Skeletal muscle tissue (tissue), 4 donors: ENCODE results near the gene INPP4B. TPM values are rescaled to one million over a fixed set of nuclear protein-coding genes. Genes with fewer than 3 reads are reported as not detected.

Experiments
- H3K27ac ChIP-seq: one replicate; pipeline ENCODE4 v1.7.0; 2013; ENCODE audit warnings: mild to moderate bottlenecking, low read depth, low read length, inconsistent platforms
- H3K27me3 ChIP-seq, 3 donors: one replicate each; pipeline ENCODE4 v1.7.0; 2013; ENCODE audit warnings: low read length in 3 of 3; ENCODE audit not compliant: control insufficient read depth in 3 of 3, insufficient read depth in 3 of 3
- H3K36me3 ChIP-seq, 3 donors: one replicate each; pipeline ENCODE4 v1.7.0; 2013; ENCODE audit warnings: low read length in 3 of 3; ENCODE audit not compliant: control insufficient read depth in 3 of 3, insufficient read depth in 3 of 3
- H3K4me1 ChIP-seq, 3 donors: one replicate each; pipeline ENCODE4 v1.7.0; 2013; ENCODE audit warnings: low read length in 3 of 3, mild to moderate bottlenecking in 3 of 3; ENCODE audit not compliant: control insufficient read depth in 3 of 3, insufficient read depth in 3 of 3
- H3K4me3 ChIP-seq, 3 donors: one replicate each; pipeline ENCODE4 v1.7.0; 2013; ENCODE audit warnings: low read length in 3 of 3
- H3K9ac ChIP-seq, 3 donors: one replicate each; pipeline ENCODE4 v1.7.0; 2013; ENCODE audit warnings: low read length in 3 of 3, mild to moderate bottlenecking in 3 of 3, moderate library complexity in 2 of 3, low read depth in 1 of 3
- H3K9me3 ChIP-seq, 3 donors: one replicate each; pipeline ENCODE4 v1.7.0; 2013; ENCODE audit warnings: low read length in 3 of 3; ENCODE audit not compliant: control insufficient read depth in 3 of 3
- total RNA-seq: library from RNA; depleted of rRNA; stranded (reverse); fragments of >200 nt; gene quantifications from one replicate; pipeline ENCODE4 v1.2.3, GENCODE V29; 2014
- donor health status: Osteomylitis.

The INPP4B gene
- total RNA-seq, 1 donor from 2014 or later = 52.7 TPM

GRCh38 chr4:142762280-142762679 lies 83.8 kb downstream of the INPP4B start:
- Histone ChIP-seq H3K36me3 (no peaks in the 10 kb centered on the region), H3K4me3 (no peak overlapping the region), H3K4me1 (no peaks in the 10 kb centered on the region), H3K27ac (no peak overlapping the region), H3K9ac (no peak overlapping the region), H3K9me3 (no peaks in the 10 kb centered on the region), H3K27me3 (no peaks in the 10 kb centered on the region)

GRCh38 chr4:142752202-142752786 lies 93.8 kb downstream of the INPP4B start:
- no peaks in the 10 kb centered on the region for H3K36me3 ChIP-seq

GRCh38 chr4:142743121-142743825 lies 102.8 kb downstream of the INPP4B start:
- Histone ChIP-seq H3K9me3 (peaks cover 0 to 7% (median 4%) of the 10 kb centered on the region in 3 donors), H3K4me1 (no peaks in the 10 kb centered on the region)

More at GRCh38 chr4:142752202-142752786, 93.8 kb downstream of the INPP4B start:
- no peak overlapping the region for H3K27ac ChIP-seq
- no peaks in the 10 kb centered on the region for H3K27me3 ChIP-seq
- no peaks in the 10 kb centered on the region for H3K4me1 ChIP-seq
- H3K9ac ChIP-seq = no peak overlapping the region
- H3K9me3 ChIP-seq = no peaks in the 10 kb centered on the region
- H3K4me3 ChIP-seq = no peak overlapping the region

GRCh38 chr4:142741995-142742394 lies 104.1 kb downstream of the INPP4B start:
- H3K27me3 ChIP-seq = no peaks in the 10 kb centered on the region
- no peaks in the 10 kb centered on the region for H3K36me3 ChIP-seq
- no peaks in the 10 kb centered on the region for H3K4me1 ChIP-seq
- H3K9ac ChIP-seq = no peak overlapping the region
- H3K4me3 ChIP-seq = no peak overlapping the region
- peaks cover 0 to 7% (median 4%) of the 10 kb centered on the region in 3 donors for H3K9me3 ChIP-seq
- H3K27ac ChIP-seq = no peak overlapping the region

More at GRCh38 chr4:142743121-142743825, 102.8 kb downstream of the INPP4B start:
- no peak overlapping the region for H3K9ac ChIP-seq
- H3K27me3 ChIP-seq = no peaks in the 10 kb centered on the region
- no peaks in the 10 kb centered on the region for H3K36me3 ChIP-seq
- no peak overlapping the region for H3K4me3 ChIP-seq
- H3K27ac ChIP-seq = no peak overlapping the region

DNA sequence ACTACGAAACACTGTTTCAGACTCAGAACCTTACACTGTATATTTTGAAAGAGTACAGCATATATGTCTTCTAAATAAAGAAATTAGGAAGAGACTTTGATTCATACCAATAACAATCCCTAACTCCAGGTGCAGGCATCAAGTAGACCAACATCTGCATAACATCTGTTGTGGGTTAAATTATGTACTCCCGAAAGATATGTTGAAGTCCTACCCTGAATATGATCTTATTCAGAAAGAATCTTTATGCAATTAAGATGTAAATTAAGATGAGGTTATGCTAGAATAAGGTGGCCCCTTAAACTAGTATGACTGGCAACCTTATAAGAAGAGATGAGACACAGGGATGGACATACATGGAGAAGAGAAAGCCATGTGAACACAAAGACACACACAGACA lies 117.9 kb downstream of the INPP4B start:
- no peaks in the 10 kb centered on the region for H3K9me3 ChIP-seq
- H3K4me1 ChIP-seq = no peaks in the 10 kb centered on the region
- H3K36me3 ChIP-seq = no peaks in the 10 kb centered on the region
- no peak overlapping the region for H3K4me3 ChIP-seq
- no peak overlapping the region for H3K9ac ChIP-seq
- H3K27ac ChIP-seq = no peak overlapping the region
- no peaks in the 10 kb centered on the region for H3K27me3 ChIP-seq

DNA sequence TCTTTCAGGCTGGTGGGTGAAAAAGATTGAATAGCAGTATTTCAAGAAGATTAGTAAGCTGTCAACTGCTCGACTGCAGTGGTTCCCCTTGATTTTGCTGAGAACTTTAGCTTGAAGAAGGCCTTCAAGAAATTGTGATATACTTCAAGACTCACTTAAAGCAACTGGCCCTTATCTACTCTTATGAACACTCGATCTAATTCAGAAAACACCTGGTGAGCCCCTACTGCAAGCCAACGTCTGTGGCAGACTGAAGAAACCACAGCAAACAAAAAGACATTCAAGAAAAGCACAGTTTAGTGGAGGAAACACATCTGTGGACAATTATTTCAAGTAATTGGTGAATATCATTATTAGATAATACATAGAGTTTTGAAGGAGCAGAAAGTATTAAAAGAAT lies 119.0 kb downstream of the INPP4B start:
- H3K27ac ChIP-seq = no peak overlapping the region
- H3K9ac ChIP-seq = no peak overlapping the region
- no peak overlapping the region for H3K4me3 ChIP-seq
- no peaks in the 10 kb centered on the region for H3K36me3 ChIP-seq
- no peaks in the 10 kb centered on the region for H3K27me3 ChIP-seq
- H3K9me3 ChIP-seq = no peaks in the 10 kb centered on the region
- no peaks in the 10 kb centered on the region for H3K4me1 ChIP-seq

DNA sequence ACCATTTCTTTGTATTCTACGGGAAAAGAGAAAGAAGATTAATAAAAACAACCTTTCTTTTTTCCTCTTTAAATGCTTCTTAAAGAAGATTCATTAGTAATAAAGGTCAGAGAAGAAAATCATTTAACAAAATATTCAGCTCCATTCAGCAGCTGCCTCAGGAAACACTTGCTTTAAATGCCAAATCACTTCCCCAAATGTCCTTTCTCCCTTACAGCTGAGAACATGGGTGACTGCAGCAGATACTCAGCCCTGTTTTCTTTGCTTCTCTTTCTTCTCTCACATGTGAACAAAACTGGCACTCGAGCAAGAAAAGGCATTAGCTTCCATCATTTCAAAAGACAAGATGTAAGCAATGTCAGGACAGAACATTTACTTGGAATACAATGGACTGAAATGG lies 120.2 kb downstream of the INPP4B start:
- no peaks in the 10 kb centered on the region for H3K27me3 ChIP-seq
- no peaks in the 10 kb centered on the region for H3K9me3 ChIP-seq
- H3K4me3 ChIP-seq = no peak overlapping the region
- no peaks in the 10 kb centered on the region for H3K4me1 ChIP-seq
- no peaks in the 10 kb centered on the region for H3K36me3 ChIP-seq
- no peak overlapping the region for H3K27ac ChIP-seq
- no peak overlapping the region for H3K9ac ChIP-seq

DNA sequence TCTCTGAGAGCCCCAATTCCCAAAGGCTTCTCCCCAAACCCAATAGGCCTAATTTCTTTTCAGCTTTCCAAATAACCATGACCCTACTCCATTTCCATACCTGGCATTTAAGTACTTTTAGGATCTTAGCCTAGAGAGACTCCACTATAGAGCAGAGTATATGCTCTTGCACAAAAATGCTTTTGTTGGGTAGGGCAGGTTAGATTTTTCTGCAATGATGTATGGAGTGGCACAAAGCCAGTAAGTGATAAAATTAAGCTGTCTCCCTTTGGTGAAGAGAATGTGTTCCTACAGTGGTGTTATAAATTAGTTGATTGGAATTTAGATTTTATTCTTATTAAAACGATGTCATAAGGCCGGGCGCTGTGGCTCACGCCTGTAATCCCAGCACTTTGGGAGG lies 124.9 kb downstream of the INPP4B start:
- H3K4me1 ChIP-seq = no peaks in the 10 kb centered on the region
- H3K9me3 ChIP-seq = no peaks in the 10 kb centered on the region
- no peaks in the 10 kb centered on the region for H3K36me3 ChIP-seq
- no peak overlapping the region for H3K4me3 ChIP-seq
- H3K9ac ChIP-seq = no peak overlapping the region
- no peaks in the 10 kb centered on the region for H3K27me3 ChIP-seq
- H3K27ac ChIP-seq = no peak overlapping the region

- no peaks in the 10 kb centered on the region for H3K27me3 ChIP-seq
- H3K9ac ChIP-seq = no peak overlapping the region
- H3K36me3 ChIP-seq = no peaks in the 10 kb centered on the region
- H3K9me3 ChIP-seq = no peaks in the 10 kb centered on the region
- no peak overlapping the region for H3K4me3 ChIP-seq
- H3K27ac ChIP-seq = no peak overlapping the region
- no peaks in the 10 kb centered on the region for H3K4me1 ChIP-seq
Measured at GRCh38 chr4:142719854-142720541, 126.1 kb downstream of the INPP4B start.

DNA sequence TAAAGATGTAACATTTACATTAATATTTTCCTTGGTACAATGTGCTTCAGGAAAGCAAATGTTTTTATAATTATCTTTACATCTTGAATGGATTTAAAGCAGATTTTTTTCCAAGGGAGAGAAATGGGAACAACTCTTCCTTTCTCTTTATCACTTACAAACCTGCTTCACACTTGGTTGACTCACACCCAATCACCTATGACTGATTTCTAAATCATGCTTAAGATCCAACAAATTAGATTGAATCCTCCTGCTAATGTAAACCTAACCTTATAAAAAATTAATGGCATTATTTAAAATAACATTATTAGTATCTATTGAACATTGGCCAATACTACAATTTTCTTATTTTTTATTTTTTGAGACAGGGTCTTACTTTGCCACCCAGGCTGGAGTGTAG lies 127.1 kb downstream of the INPP4B start:
- H3K36me3 ChIP-seq = no peaks in the 10 kb centered on the region

More for the DNA sequence above, 127.1 kb downstream of the INPP4B start:
- Histone ChIP-seq H3K9ac (no peak overlapping the region), H3K4me1 (no peaks in the 10 kb centered on the region), H3K27ac (no peak overlapping the region), H3K4me3 (no peak overlapping the region), H3K27me3 (no peaks in the 10 kb centered on the region), H3K9me3 (no peaks in the 10 kb centered on the region)
